ENCODE data around the gene LRP6.

- TF ChIP-seq CTCF (IDR thresholded peaks at IDR 0.05; ENCODE audit: poor library complexity, severe bottlenecking), result no peak
- TF ChIP-seq REST (IDR thresholded peaks at IDR 0.05; ENCODE audit: borderline replicate concordance), result no peak
- no peak for TF ChIP-seq EZH2 (IDR thresholded peaks at IDR 0.05; ENCODE audit: borderline replicate concordance, insufficient read depth, low read length, poor library complexity, severe bottlenecking)
- no peak for TF ChIP-seq SMC3 (conservative IDR thresholded peaks at IDR 0.05; ENCODE audit: poor library complexity)
- no peak for TF ChIP-seq POLR2AphosphoS5 (IDR thresholded peaks at IDR 0.05)
Observed at GRCh38 chr12:12094481-12094880, 172.4 kb downstream of the LRP6 start.
